Endodermal cell (in vitro differentiated cells): ENCODE results near the gene AGBL1. TPM values are rescaled to one million over a fixed set of nuclear protein-coding genes. Genes with fewer than 3 reads are reported as not detected.

Experiments
- DNase-seq: peaks from one replicate; pipeline ENCODE4 v3.0.0-alpha.2; 2017
- H3K27ac ChIP-seq: 2 replicates; pipeline ENCODE4 v1.5.1; 2013; ENCODE audit warnings: mild to moderate bottlenecking, low read depth, low read length, moderate library complexity
- H3K27me3 ChIP-seq: 2 replicates; pipeline ENCODE4 v1.6.1; 2013; ENCODE audit warnings: mild to moderate bottlenecking, low read length, moderate library complexity; ENCODE audit not compliant: insufficient read depth, control insufficient read depth, poor library complexity, severe bottlenecking
- H3K36me3 ChIP-seq: 2 replicates; pipeline ENCODE4 v1.7.0; 2013; ENCODE audit warnings: mild to moderate bottlenecking, low read length, moderate library complexity; ENCODE audit not compliant: control insufficient read depth, insufficient read depth
- H3K4me1 ChIP-seq: one replicate; pipeline ENCODE4 v1.7.0; 2013; ENCODE audit warnings: low read length; ENCODE audit not compliant: control insufficient read depth, insufficient read depth
- H3K4me3 ChIP-seq: 2 replicates; pipeline ENCODE4 v1.5.1; 2013; ENCODE audit warnings: mild to moderate bottlenecking, low read length, moderate library complexity
- H3K9ac ChIP-seq: 2 replicates; pipeline ENCODE4 v1.6.1; 2013; ENCODE audit warnings: mild to moderate bottlenecking, low read length, moderate library complexity; ENCODE audit not compliant: poor library complexity, severe bottlenecking; ENCODE audit errors: extremely low read depth
- H3K9me3 ChIP-seq: 2 replicates; pipeline ENCODE4 v1.6.1; 2013; ENCODE audit warnings: mild to moderate bottlenecking, low read length, moderate library complexity; ENCODE audit not compliant: control insufficient read depth
- H3K27ac Mint-ChIP-seq: 2 replicates; pipeline ENCODE4 v1.8.0; 2020; ENCODE audit warnings: mixed read lengths
- H3K27me3 Mint-ChIP-seq: 2 replicates; pipeline ENCODE4 v1.8.0; 2021; ENCODE audit warnings: mild to moderate bottlenecking, mixed read lengths; ENCODE audit not compliant: insufficient read depth
- H3K36me3 Mint-ChIP-seq: 2 replicates; pipeline ENCODE4 v1.8.0; 2020; ENCODE audit warnings: low read depth, mixed read lengths
- H3K4me1 Mint-ChIP-seq: 2 replicates; pipeline ENCODE4 v1.8.0; 2020; ENCODE audit warnings: mixed read lengths
- H3K4me3 Mint-ChIP-seq: 2 replicates; pipeline ENCODE4 v1.8.0; 2020; ENCODE audit warnings: mild to moderate bottlenecking, moderate library complexity, mixed read lengths
- H3K9me3 Mint-ChIP-seq: 2 replicates; pipeline ENCODE4 v1.8.0; 2020; ENCODE audit warnings: mild to moderate bottlenecking, mixed read lengths
- WGBS, 2 experiments: methylation state at CpG; one replicate each; pipeline versions ENCODE4 v1.1.5 to v1.1.7; 2013; ENCODE audit warnings: missing lambda C conversion rate in 2 of 2, mixed read lengths in 1 of 2; ENCODE audit not compliant: insufficient coverage in 1 of 2, insufficient read length in 1 of 2; 5-methylcytosine and 5-hydroxymethylcytosine counted together
- total RNA-seq, 2 donors: library from RNA; stranded (reverse); fragmentation: NEBNext Ultra II Directional in 1 of 2; extraction: Animal tissue kit (Norgen Biotek cat#: 25700) in 1 of 2; gene quantifications; 2 replicates in 1 of 2; 3 replicates in 1 of 2; pipeline ENCODE4 v1.2.1, GENCODE V29; 2021
- TF ChIP-seq, protein P1 (sequence below): fragments of 200-600 bp; sonication (generic); conservative IDR thresholded peaks from 2 replicates; pipeline ENCODE4 v1.5.0; 2021; ENCODE audit warnings: antibody characterized with exemption, mild to moderate bottlenecking

The AGBL1 gene
- total RNA-seq, 2 donors from 2014 or later = 0.07 to 0.11 TPM

DNA sequence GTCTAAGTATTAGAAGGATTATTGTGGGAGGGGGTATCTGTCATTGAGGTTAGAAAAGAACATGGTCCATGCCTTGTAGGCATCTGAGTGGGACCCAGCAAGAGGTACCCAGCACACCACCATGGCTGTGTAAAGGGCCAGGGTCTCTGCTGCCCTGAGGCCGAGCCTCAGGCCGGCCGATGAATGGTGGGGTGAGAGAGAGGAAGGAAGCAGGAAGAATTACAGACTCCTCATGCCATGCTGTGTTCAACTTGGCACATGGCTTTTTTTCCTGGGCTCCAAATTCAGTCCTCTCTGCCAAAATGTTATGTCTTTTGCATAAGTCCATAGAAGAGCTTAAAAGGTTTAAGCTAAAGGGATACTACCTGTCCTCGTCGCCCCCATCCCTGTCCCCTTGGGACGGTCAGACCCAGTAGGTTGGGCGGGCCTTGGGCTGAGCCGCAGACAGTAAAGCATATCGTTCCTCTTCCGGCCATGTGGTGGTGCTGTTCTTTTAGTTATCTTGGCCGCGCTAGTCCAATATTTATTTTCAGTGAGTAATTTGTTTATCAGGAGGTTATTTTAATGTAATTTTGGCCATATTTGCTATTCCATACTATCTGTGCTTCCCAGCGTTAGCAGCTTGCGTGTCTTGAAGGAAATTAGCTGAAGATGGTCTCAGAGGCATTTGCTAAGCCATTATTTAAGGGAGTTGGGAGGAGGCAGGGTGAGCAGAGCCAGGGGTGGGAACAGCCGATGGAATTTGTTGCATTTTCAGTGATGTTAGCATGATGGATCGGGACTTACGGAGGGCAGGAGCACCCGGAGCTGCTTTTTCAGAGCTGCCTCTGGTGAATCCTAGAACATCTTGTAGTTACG, 152.4 kb downstream of the AGBL1 start:
- WGBS, 2 experiments = 11 to 23% methylated on average over 5 to 19 of the region's 19 CpGs
- Histone ChIP-seq H3K27ac (no peak overlapping the region), H3K27me3 (peaks cover 37% of the 10 kb centered on the region), H3K36me3 (no peaks in the 10 kb centered on the region), H3K9me3 (no peaks in the 10 kb centered on the region), H3K4me3 (no peak overlapping the region), H3K9ac (no peak overlapping the region), H3K4me1 (no peaks in the 10 kb centered on the region)
- peak overlapping the region; percentile 75 for H3K27ac Mint-ChIP-seq
- peaks cover 41% of the 10 kb centered on the region for H3K4me1 Mint-ChIP-seq
- peak; percentile 84 for DNase-seq
- H3K27me3 Mint-ChIP-seq = peaks cover 26% of the 10 kb centered on the region
- no peaks in the 10 kb centered on the region for H3K36me3 Mint-ChIP-seq
- H3K4me3 Mint-ChIP-seq = peak overlapping the region; percentile 40
- H3K9me3 Mint-ChIP-seq = no peaks in the 10 kb centered on the region
- TF ChIP-seq, protein P1, sequence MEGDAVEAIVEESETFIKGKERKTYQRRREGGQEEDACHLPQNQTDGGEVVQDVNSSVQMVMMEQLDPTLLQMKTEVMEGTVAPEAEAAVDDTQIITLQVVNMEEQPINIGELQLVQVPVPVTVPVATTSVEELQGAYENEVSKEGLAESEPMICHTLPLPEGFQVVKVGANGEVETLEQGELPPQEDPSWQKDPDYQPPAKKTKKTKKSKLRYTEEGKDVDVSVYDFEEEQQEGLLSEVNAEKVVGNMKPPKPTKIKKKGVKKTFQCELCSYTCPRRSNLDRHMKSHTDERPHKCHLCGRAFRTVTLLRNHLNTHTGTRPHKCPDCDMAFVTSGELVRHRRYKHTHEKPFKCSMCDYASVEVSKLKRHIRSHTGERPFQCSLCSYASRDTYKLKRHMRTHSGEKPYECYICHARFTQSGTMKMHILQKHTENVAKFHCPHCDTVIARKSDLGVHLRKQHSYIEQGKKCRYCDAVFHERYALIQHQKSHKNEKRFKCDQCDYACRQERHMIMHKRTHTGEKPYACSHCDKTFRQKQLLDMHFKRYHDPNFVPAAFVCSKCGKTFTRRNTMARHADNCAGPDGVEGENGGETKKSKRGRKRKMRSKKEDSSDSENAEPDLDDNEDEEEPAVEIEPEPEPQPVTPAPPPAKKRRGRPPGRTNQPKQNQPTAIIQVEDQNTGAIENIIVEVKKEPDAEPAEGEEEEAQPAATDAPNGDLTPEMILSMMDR = peak; percentile 94

DNA sequence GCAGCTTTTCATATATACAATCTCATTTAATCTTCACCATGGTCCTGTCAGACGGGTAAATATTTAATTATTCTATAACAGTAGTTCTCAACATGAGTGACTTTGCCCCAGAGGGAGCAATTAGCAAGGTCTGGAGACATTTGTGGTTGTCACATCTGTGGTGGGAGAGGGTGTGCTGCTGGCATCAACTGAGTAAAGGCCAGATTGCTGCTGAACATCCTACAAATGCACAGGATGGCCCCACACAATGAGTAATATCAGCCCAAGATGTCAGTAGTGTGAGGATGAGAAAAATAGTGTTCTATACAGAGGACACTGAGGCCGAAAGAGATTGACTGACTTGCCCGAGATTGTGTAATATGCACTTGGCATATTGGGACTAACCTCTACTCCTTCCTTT, 156.0 kb downstream of the AGBL1 start:
- H3K9me3 Mint-ChIP-seq = peaks cover 1% of the 10 kb centered on the region
- Histone ChIP-seq H3K9ac (no peak overlapping the region), H3K27me3 (peaks cover 13% of the 10 kb centered on the region), H3K4me1 (no peaks in the 10 kb centered on the region), H3K9me3 (no peaks in the 10 kb centered on the region), H3K36me3 (no peaks in the 10 kb centered on the region), H3K4me3 (no peak overlapping the region), H3K27ac (no peak overlapping the region)
- 96% methylated on average over 3 of the region's 3 CpGs; no CpG with 5 or more reads in 1 of the 2 experiments for whole genome bisulfite sequencing, 2 experiments
- DNase-seq = no peak
- no peak overlapping the region for H3K4me3 Mint-ChIP-seq
- peaks cover 7% of the 10 kb centered on the region for H3K27me3 Mint-ChIP-seq
- H3K27ac Mint-ChIP-seq = no peak overlapping the region
- H3K4me1 Mint-ChIP-seq = peaks cover 37% of the 10 kb centered on the region
- TF ChIP-seq, protein P1 = no peak
- no peaks in the 10 kb centered on the region for H3K36me3 Mint-ChIP-seq

DNA sequence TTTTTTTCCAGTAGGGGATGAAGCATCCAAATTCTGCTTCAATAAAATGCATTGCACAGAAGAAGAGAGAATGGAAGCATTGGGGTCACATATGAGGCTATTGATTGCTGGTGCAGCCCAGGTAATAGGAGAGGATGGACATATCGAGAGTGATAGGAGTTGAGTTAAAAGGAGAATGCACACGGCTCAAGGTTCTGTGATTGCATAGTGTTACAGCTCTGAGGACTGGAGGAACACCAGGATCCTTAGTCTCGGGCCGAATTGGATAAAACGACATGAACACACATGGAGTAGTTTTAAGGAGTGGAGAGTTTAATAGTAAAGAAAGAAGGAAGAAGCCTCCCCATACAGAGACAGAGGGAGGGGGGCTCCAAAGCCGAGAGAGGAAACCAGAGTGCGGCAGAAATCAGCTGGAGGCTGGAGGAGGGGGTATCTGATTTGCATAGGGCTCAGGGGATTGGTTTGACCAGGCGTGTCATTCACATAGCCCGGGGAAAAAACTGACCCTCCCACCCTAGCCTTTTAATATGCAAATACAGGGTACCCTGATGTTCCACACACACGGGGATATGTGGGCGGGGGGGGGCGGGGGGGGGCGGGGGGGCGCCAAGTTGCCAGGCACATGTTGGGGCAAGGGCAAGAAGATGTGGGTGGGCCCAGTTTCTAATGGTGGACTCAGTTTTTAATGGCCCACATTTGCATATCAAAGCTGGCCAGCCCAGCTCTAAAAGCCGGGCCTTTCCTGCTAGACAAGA, 156.9 kb downstream of the AGBL1 start:
- H3K9ac ChIP-seq = no peak overlapping the region
- no peaks in the 10 kb centered on the region for H3K36me3 ChIP-seq
- Mint-ChIP-seq H3K4me1 (peaks cover 37% of the 10 kb centered on the region), H3K36me3 (peaks cover 2% of the 10 kb centered on the region), H3K4me3 (peak overlapping the region; percentile 24), H3K27me3 (peaks cover 3% of the 10 kb centered on the region), H3K27ac (no peak overlapping the region), H3K9me3 (peaks cover 5% of the 10 kb centered on the region)
- peak; percentile 88 for DNase-seq
- peaks cover 3% of the 10 kb centered on the region for H3K9me3 ChIP-seq
- H3K4me1 ChIP-seq = no peaks in the 10 kb centered on the region
- WGBS, 2 experiments = 48 to 59% methylated on average over 5 to 8 of the region's 15 CpGs
- peak overlapping the region; percentile 40 for H3K27ac ChIP-seq
- peaks cover 4% of the 10 kb centered on the region for H3K27me3 ChIP-seq
- TF ChIP-seq, protein P1 = no peak
- H3K4me3 ChIP-seq = no peak overlapping the region
